ENCODE data around the gene ELL.

The ELL gene

DNA sequence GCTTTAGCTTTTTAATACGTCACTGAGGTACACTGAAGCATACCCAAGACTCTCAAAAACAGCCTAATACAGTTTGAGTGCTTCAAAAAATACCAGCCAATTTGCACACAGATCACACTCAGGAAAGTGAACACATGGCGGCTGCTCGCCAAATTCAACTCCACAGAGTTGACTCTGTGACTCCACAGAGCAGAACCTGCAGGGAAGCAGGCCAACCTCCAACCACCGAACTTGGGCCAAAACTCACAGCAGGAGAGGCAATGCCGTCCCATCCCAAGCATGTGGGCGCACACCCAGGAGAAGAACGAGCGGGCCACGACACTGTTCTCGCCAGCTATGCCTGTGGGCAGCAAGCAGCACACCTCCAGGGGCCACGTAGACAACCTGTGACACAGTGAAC lies 21.1 kb downstream of the ELL start:
- no peaks in the 10 kb centered on the region for H3K9me2 ChIP-seq (replicated peaks; ENCODE audit: insufficient read depth, low read length)
- H3F3A ChIP-seq (ENCODE audit: insufficient read depth), result no peaks in the 10 kb centered on the region
- H3K36me3 ChIP-seq (ENCODE audit: low read length), result no peaks in the 10 kb centered on the region
- no peaks in the 10 kb centered on the region for H4K20me1 ChIP-seq (ENCODE audit: low read depth, low read length)
- H3K4me3 ChIP-seq (ENCODE audit: insufficient read depth, low read length, poor library complexity, severe bottlenecking), result no peak overlapping the region
- no peak overlapping the region for H3K27ac ChIP-seq (ENCODE audit: low read depth, low read length)
- no peak overlapping the region for H3K9ac ChIP-seq (ENCODE audit: low read length)
- peaks cover 96% of the 10 kb centered on the region for H3K79me2 ChIP-seq (ENCODE audit: insufficient read depth, low read length)
- no peak for TF ChIP-seq EZH2phosphoT487 (conservative IDR thresholded peaks at IDR 0.05; ENCODE audit: low read length)
- TF ChIP-seq, protein P1, sequence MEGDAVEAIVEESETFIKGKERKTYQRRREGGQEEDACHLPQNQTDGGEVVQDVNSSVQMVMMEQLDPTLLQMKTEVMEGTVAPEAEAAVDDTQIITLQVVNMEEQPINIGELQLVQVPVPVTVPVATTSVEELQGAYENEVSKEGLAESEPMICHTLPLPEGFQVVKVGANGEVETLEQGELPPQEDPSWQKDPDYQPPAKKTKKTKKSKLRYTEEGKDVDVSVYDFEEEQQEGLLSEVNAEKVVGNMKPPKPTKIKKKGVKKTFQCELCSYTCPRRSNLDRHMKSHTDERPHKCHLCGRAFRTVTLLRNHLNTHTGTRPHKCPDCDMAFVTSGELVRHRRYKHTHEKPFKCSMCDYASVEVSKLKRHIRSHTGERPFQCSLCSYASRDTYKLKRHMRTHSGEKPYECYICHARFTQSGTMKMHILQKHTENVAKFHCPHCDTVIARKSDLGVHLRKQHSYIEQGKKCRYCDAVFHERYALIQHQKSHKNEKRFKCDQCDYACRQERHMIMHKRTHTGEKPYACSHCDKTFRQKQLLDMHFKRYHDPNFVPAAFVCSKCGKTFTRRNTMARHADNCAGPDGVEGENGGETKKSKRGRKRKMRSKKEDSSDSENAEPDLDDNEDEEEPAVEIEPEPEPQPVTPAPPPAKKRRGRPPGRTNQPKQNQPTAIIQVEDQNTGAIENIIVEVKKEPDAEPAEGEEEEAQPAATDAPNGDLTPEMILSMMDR (IDR thresholded peaks at IDR 0.05; ENCODE audit: insufficient read depth, low read length, poor library complexity, severe bottlenecking), result no peak
- no peak overlapping the region for H2AFZ ChIP-seq (ENCODE audit: low read depth, low read length, severe bottlenecking)
- no peaks in the 10 kb centered on the region for H3K9me3 ChIP-seq (ENCODE audit: insufficient read depth, low read length)
- H3K27me3 ChIP-seq (ENCODE audit: low read length), result no peaks in the 10 kb centered on the region
- no peak overlapping the region for H3K4me2 ChIP-seq (ENCODE audit: low read depth, low read length, poor library complexity, severe bottlenecking)

DNA sequence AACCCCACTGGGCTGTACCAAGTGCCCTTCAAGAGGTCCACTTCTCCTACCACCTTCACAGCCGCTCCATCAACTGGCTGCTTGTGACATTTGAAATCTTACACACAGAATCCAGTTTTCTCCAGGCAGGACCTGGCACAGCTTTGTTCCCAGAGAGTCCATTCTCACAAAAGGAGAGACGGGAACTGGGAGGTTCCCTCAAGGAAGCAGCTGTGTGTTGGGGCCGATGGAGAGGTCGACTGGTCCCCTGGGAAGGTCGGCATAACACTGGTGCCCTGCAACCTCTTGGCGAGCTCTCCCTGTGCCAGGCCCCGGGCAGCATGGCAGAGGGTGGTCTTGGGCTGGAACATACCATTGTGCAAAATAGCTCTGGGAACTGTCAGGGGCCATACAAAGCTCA lies 21.5 kb downstream of the ELL start:
- peaks cover 96% of the 10 kb centered on the region for H3K79me2 ChIP-seq (ENCODE audit: insufficient read depth, low read length)
- TF ChIP-seq, protein P1 (IDR thresholded peaks at IDR 0.05; ENCODE audit: insufficient read depth, low read length, poor library complexity, severe bottlenecking), result no peak
- no peak for TF ChIP-seq EZH2phosphoT487 (conservative IDR thresholded peaks at IDR 0.05; ENCODE audit: low read length)
- no peaks in the 10 kb centered on the region for H4K20me1 ChIP-seq (ENCODE audit: low read depth, low read length)
- no peak overlapping the region for H3K9ac ChIP-seq (ENCODE audit: low read length)
- no peak overlapping the region for H2AFZ ChIP-seq (ENCODE audit: low read depth, low read length, severe bottlenecking)
- H3K4me3 ChIP-seq (ENCODE audit: insufficient read depth, low read length, poor library complexity, severe bottlenecking), result no peak overlapping the region
- no peaks in the 10 kb centered on the region for H3K27me3 ChIP-seq (ENCODE audit: low read length)
- H3K27ac ChIP-seq (ENCODE audit: low read depth, low read length), result no peak overlapping the region
- no peak overlapping the region for H3K4me2 ChIP-seq (ENCODE audit: low read depth, low read length, poor library complexity, severe bottlenecking)
- H3K9me3 ChIP-seq (ENCODE audit: insufficient read depth, low read length), result no peaks in the 10 kb centered on the region
- no peaks in the 10 kb centered on the region for H3F3A ChIP-seq (ENCODE audit: insufficient read depth)
- no peaks in the 10 kb centered on the region for H3K36me3 ChIP-seq (ENCODE audit: low read length)
- no peaks in the 10 kb centered on the region for H3K9me2 ChIP-seq (replicated peaks; ENCODE audit: insufficient read depth, low read length)

DNA sequence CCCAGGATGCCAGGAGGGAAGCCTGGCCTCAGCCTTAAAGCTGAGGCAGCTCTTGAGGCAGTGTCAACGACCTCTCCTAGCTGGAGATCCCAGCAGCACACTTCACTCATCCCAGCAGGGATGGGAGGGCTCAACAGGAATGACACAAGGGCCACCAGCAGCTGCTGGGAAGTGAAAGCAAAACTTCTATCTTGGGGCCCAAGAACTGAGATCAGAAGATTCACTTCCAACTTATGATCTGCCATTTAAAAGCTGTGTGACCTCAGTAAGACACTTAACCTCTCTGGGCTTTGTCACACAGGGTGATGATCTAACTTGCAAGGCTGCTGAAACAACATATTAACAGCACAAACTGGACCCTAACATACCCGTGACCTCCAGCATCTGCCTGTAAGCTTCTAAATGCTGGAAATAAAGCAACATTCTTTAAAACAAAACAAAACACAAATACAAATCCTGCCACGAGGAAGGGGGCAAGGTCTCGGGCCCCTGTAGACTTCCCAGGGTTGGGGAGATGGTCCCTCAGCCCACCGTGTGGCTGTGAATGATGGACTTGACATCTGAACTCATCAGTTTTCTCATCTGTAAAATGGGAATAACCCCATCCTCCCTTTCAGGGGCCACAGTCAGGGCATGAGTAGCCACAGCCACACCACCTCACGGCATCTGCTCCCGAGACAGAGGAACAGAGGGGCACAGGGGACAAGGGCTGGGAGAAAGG lies 22.7 kb downstream of the ELL start:
- H3K9me2 ChIP-seq (replicated peaks; ENCODE audit: insufficient read depth, low read length), result no peaks in the 10 kb centered on the region
- H3K9ac ChIP-seq (ENCODE audit: low read length), result no peak overlapping the region
- peaks cover 96% of the 10 kb centered on the region for H3K79me2 ChIP-seq (ENCODE audit: insufficient read depth, low read length)
- no peak overlapping the region for H3K4me2 ChIP-seq (ENCODE audit: low read depth, low read length, poor library complexity, severe bottlenecking)
- no peak overlapping the region for H2AFZ ChIP-seq (ENCODE audit: low read depth, low read length, severe bottlenecking)
- no peak overlapping the region for H3K27ac ChIP-seq (ENCODE audit: low read depth, low read length)
- no peaks in the 10 kb centered on the region for H3F3A ChIP-seq (ENCODE audit: insufficient read depth)
- no peaks in the 10 kb centered on the region for H3K36me3 ChIP-seq (ENCODE audit: low read length)
- H3K4me3 ChIP-seq (ENCODE audit: insufficient read depth, low read length, poor library complexity, severe bottlenecking), result no peak overlapping the region
- TF ChIP-seq, protein P1 (IDR thresholded peaks at IDR 0.05; ENCODE audit: insufficient read depth, low read length, poor library complexity, severe bottlenecking), result no peak
- TF ChIP-seq EZH2phosphoT487 (conservative IDR thresholded peaks at IDR 0.05; ENCODE audit: low read length), result no peak
- no peaks in the 10 kb centered on the region for H3K27me3 ChIP-seq (ENCODE audit: low read length)
- H4K20me1 ChIP-seq (ENCODE audit: low read depth, low read length), result no peaks in the 10 kb centered on the region
- no peaks in the 10 kb centered on the region for H3K9me3 ChIP-seq (ENCODE audit: insufficient read depth, low read length)
